ENCODE results near the gene PDE6B. TPM values are rescaled to one million over a fixed set of nuclear protein-coding genes. Genes with fewer than 3 reads are reported as not detected.

Gene PDE6B
- total and polyA plus RNA-seq, 2 of the 13 experiments (the other 11 are each of a cell fraction or from before 2014, with no cell fraction given): 0.38 to 0.40 TPM

GRCh38 chr4:692771-693554 lies 67.6 kb downstream of the PDE6B start (continued):
- TF ChIP-seq RBM22 (optimal IDR thresholded peaks at IDR 0.05; ENCODE audit: low read length): no peak
- TF ChIP-seq ZNF253 (CRISPR knock-in tag; IDR thresholded peaks at IDR 0.05; ENCODE audit: borderline replicate concordance): peak; percentile 83; the same call in 1 of the 2 replicates
- TF ChIP-seq CHD4 (IDR thresholded peaks at IDR 0.05; ENCODE audit: borderline replicate concordance, low read length): no peak
- TF ChIP-seq IKZF1 (IDR thresholded peaks at IDR 0.05): no peak
- no peak for TF ChIP-seq SNAPC5 (CRISPR knock-in tag; IDR thresholded peaks at IDR 0.05; ENCODE audit: borderline replicate concordance)
- no peak for TF ChIP-seq ZNF337 (CRISPR knock-in tag; IDR thresholded peaks at IDR 0.05; ENCODE audit: borderline replicate concordance, low read depth)
- TF ChIP-seq ARHGAP35 (CRISPR knock-in tag; IDR thresholded peaks at IDR 0.05; ENCODE audit: borderline replicate concordance): peak; percentile 63; the same call in 1 of the 2 replicates
- TF ChIP-seq ZBED4 (CRISPR knock-in tag; IDR thresholded peaks at IDR 0.05; ENCODE audit: borderline replicate concordance): peak; percentile 44; the same call in 1 of the 2 replicates
- no peak for TF ChIP-seq ZNF878 (CRISPR knock-in tag; IDR thresholded peaks at IDR 0.05)
- TF ChIP-seq HMGXB4 (CRISPR knock-in tag; IDR thresholded peaks at IDR 0.05; ENCODE audit: borderline replicate concordance in 1 of 2, low read depth in 1 of 2): 0 out of 4 replicates have a peak, but pooled peaks of 1 of the 2 experiments have one; percentile 16
- no peak for TF ChIP-seq PREB (CRISPR knock-in tag; IDR thresholded peaks at IDR 0.05)
- no peak for TF ChIP-seq ZNF800 (CRISPR knock-in tag; IDR thresholded peaks at IDR 0.05)
- TF ChIP-seq MIXL1 (CRISPR knock-in tag; IDR thresholded peaks at IDR 0.05): peak; percentile 45; the same call in 1 of the 2 replicates
- TF ChIP-seq HOXA7 (CRISPR knock-in tag; IDR thresholded peaks at IDR 0.05): no peak
- TF ChIP-seq ELF1 (CRISPR knock-in tag; IDR thresholded peaks at IDR 0.05): no peak; the same call in 1 of the 2 replicates
- no peak for TF ChIP-seq ZBTB14 (CRISPR knock-in tag; IDR thresholded peaks at IDR 0.05)
